WTC11 (cell line): ENCODE data around the gene IRF4. TPM values are rescaled to one million over a fixed set of nuclear protein-coding genes. Genes with fewer than 3 reads are reported as not detected.
A peak's percentile ranks its signal among the peaks of the same experiment; 100 is the strongest.

Source experiments
- ATAC-seq: fragments of 200-7000 bp; cut with Tn5 transposase; 2 replicates; pipeline ENCODE4 v1.10.0; 2021; ENCODE audit warnings: mild to moderate bottlenecking, moderate library complexity
- CTCF ChIA-PET: fragments of 300-600 bp; sonication (Branson Sonifier 250); formaldehyde crosslinking; loops from one replicate; lab custom pipeline; 2021; ENCODE audit warnings: antibody characterized with exemption; lab: Charles Lee
- POLR2A ChIA-PET: fragments of 350-600 bp; sonication (Branson Sonifier 250); formaldehyde crosslinking; loops from one replicate; lab custom pipeline; 2021; ENCODE audit warnings: antibody characterized with exemption; lab: Charles Lee
- DNase-seq: peaks from one replicate; pipeline ENCODE4 v3.0.0; 2021; ENCODE audit warnings: low spot score
- H3K27ac Mint-ChIP-seq: 2 replicates; pipeline ENCODE4 v1.8.0; 2021; ENCODE audit warnings: mixed read lengths
- H3K27me3 Mint-ChIP-seq: 2 replicates; pipeline ENCODE4 v1.8.0; 2021; ENCODE audit warnings: low read depth, mild to moderate bottlenecking, moderate library complexity, mixed read lengths
- H3K36me3 Mint-ChIP-seq: 2 replicates; pipeline ENCODE4 v1.8.0; 2021; ENCODE audit warnings: mixed read lengths
- H3K4me1 Mint-ChIP-seq: 2 replicates; pipeline ENCODE4 v1.8.0; 2022; ENCODE audit warnings: mixed read lengths
- H3K4me3 Mint-ChIP-seq: 2 replicates; pipeline ENCODE4 v1.8.0; 2021; ENCODE audit warnings: mild to moderate bottlenecking, moderate library complexity, mixed read lengths
- H3K9me3 Mint-ChIP-seq: 2 replicates; pipeline ENCODE4 v1.8.0; 2021; ENCODE audit warnings: mixed read lengths
- FOXK1 ChIP-seq: sonication (generic); formaldehyde crosslinking; IDR thresholded peaks from 2 replicates; pipeline ENCODE4 v1.8.0; 2022; ENCODE audit warnings: mild to moderate bottlenecking, moderate library complexity, missing genetic modification reagents
- GTF2I ChIP-seq: fragments of 250-450 bp; sonication (Bioruptor Pico); conservative IDR thresholded peaks from 2 replicates; pipeline ENCODE4 v1.4.0; 2021; ENCODE audit warnings: mild to moderate bottlenecking
- JAZF1 ChIP-seq: fragments of 250-450 bp; sonication (Bioruptor Pico); IDR thresholded peaks from 2 replicates; pipeline ENCODE4 v1.9.0; 2021; ENCODE audit warnings: moderate library complexity, mild to moderate bottlenecking, inconsistent platforms
- JUN ChIP-seq: sonication (generic); formaldehyde crosslinking; IDR thresholded peaks from 2 replicates; pipeline ENCODE4 v1.8.0; 2023; ENCODE audit warnings: mild to moderate bottlenecking, missing genetic modification reagents
- MLX ChIP-seq: sonication (generic); formaldehyde crosslinking; IDR thresholded peaks from 2 replicates; pipeline ENCODE4 v1.8.1; 2023; ENCODE audit warnings: mild to moderate bottlenecking, missing genetic modification reagents, moderate library complexity
- MYBL2 ChIP-seq: sonication (generic); formaldehyde crosslinking; IDR thresholded peaks from 2 replicates; pipeline ENCODE4 v1.8.1; 2023; ENCODE audit warnings: mild to moderate bottlenecking, moderate library complexity, missing genetic modification reagents
- NFATC4 ChIP-seq: fragments of 250-450 bp; sonication (Bioruptor Pico); IDR thresholded peaks from 2 replicates; pipeline ENCODE4 v1.9.0; 2021; ENCODE audit warnings: mild to moderate bottlenecking
- PRDM15 ChIP-seq: sonication (generic); formaldehyde crosslinking; IDR thresholded peaks from 2 replicates; pipeline ENCODE4 v1.8.0; 2022; ENCODE audit warnings: missing genetic modification reagents
- PREB ChIP-seq: sonication (generic); formaldehyde crosslinking; IDR thresholded peaks from 2 replicates; pipeline ENCODE4 v1.8.1; 2022; ENCODE audit warnings: mild to moderate bottlenecking, missing genetic modification reagents, moderate library complexity, borderline replicate concordance
- SMAD4 ChIP-seq: sonication (generic); formaldehyde crosslinking; IDR thresholded peaks from 2 replicates; pipeline ENCODE4 v1.8.0; 2022; ENCODE audit warnings: mild to moderate bottlenecking, missing genetic modification reagents
- SOX15 ChIP-seq: fragments of 250-450 bp; sonication (Bioruptor Pico); IDR thresholded peaks from 2 replicates; pipeline ENCODE4 v1.9.0; 2021; ENCODE audit warnings: mild to moderate bottlenecking
- TEAD4 ChIP-seq: sonication (generic); formaldehyde crosslinking; IDR thresholded peaks from 2 replicates; pipeline ENCODE4 v1.8.0; 2022; ENCODE audit warnings: mild to moderate bottlenecking, missing genetic modification reagents
- ZNF317 ChIP-seq: sonication (generic); formaldehyde crosslinking; IDR thresholded peaks from 2 replicates; pipeline ENCODE4 v1.8.1; 2023; ENCODE audit warnings: low read depth, mild to moderate bottlenecking, moderate library complexity, missing genetic modification reagents, borderline replicate concordance
- total RNA-seq: library from RNA; stranded (reverse); gene quantifications from 3 replicates; pipeline ENCODE4 v1.2.3, GENCODE V29; 2021
- TF ChIP-seq, protein P1 (sequence below): fragments of 250-450 bp; sonication (Bioruptor Pico); IDR thresholded peaks from 2 replicates; pipeline ENCODE4 v1.9.0; 2021; ENCODE audit warnings: mild to moderate bottlenecking
- TF ChIP-seq, protein P2 (sequence below): fragments of 250-450 bp; sonication (Bioruptor Pico); IDR thresholded peaks from 2 replicates; pipeline ENCODE4 v2.1.2; 2022; ENCODE audit warnings: mild to moderate bottlenecking, moderate library complexity
- TF ChIP-seq, protein P3 (sequence below): sonication (generic); formaldehyde crosslinking; IDR thresholded peaks from 2 replicates; pipeline ENCODE4 v1.8.1; 2023; ENCODE audit warnings: mild to moderate bottlenecking, missing genetic modification reagents, moderate library complexity
- TF ChIP-seq, protein P4 (sequence below): sonication (generic); formaldehyde crosslinking; IDR thresholded peaks from 2 replicates; pipeline ENCODE4 v1.8.1; 2022; ENCODE audit warnings: missing genetic modification reagents, borderline replicate concordance

Gene IRF4
- total RNA-seq, 1 experiment from 2014 or later, result 1.6 TPM

GRCh38 chr6:360349-360748 is 31.2 kb upstream of the IRF4 start (continued):
- TF ChIP-seq NFATC4 (CRISPR knock-in tag) (no peak), ZNF317 (CRISPR knock-in tag) (no peak), FOXK1 (CRISPR knock-in tag) (no peak), SMAD4 (no peak)
- TF ChIP-seq, protein P1, sequence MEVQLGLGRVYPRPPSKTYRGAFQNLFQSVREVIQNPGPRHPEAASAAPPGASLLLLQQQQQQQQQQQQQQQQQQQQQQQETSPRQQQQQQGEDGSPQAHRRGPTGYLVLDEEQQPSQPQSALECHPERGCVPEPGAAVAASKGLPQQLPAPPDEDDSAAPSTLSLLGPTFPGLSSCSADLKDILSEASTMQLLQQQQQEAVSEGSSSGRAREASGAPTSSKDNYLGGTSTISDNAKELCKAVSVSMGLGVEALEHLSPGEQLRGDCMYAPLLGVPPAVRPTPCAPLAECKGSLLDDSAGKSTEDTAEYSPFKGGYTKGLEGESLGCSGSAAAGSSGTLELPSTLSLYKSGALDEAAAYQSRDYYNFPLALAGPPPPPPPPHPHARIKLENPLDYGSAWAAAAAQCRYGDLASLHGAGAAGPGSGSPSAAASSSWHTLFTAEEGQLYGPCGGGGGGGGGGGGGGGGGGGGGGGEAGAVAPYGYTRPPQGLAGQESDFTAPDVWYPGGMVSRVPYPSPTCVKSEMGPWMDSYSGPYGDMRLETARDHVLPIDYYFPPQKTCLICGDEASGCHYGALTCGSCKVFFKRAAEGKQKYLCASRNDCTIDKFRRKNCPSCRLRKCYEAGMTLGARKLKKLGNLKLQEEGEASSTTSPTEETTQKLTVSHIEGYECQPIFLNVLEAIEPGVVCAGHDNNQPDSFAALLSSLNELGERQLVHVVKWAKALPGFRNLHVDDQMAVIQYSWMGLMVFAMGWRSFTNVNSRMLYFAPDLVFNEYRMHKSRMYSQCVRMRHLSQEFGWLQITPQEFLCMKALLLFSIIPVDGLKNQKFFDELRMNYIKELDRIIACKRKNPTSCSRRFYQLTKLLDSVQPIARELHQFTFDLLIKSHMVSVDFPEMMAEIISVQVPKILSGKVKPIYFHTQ (CRISPR knock-in tag), result no peak

DNA sequence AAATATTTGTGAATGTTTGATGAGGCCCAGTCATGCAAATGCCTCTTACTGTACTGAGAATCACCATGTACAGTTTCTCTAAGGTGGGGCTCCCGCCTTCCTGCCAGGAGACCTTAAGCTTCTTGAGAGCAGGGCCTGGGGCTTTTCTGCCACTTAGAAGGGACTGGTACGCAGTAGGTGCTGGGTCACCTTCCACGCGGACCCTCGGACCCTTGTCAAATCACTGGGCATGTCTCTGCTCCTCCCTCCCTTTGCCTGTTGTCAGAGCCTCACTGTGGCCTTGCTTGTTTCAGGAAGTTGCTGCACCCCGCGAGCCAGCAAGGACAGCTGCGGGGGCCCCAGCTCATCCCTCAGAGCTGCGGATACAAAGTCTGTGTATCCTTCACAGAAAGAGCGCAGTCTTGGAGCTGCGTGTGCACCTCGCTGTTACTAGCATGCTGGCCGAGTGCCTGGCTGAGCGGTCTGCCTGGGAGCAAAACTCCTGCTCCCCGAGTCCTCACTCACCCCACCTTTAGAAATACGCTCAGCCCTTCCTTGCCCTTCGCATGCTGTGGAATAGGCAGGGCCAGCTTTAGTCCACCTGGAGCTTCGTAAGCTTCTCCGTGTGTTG is 30.7 kb upstream of the IRF4 start:
- peaks cover 75% of the 10 kb centered on the region for H3K36me3 Mint-ChIP-seq
- DNase-seq, result no peak
- TF ChIP-seq, protein P2, sequence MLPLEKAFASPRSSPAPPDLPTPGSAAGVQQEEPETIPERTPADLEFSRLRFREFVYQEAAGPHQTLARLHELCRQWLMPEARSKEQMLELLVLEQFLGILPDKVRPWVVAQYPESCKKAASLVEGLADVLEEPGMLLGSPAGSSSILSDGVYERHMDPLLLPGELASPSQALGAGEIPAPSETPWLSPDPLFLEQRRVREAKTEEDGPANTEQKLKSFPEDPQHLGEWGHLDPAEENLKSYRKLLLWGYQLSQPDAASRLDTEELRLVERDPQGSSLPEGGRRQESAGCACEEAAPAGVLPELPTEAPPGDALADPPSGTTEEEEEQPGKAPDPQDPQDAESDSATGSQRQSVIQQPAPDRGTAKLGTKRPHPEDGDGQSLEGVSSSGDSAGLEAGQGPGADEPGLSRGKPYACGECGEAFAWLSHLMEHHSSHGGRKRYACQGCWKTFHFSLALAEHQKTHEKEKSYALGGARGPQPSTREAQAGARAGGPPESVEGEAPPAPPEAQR (CRISPR knock-in tag), result no peak
- TF ChIP-seq SOX15 (CRISPR knock-in tag) (no peak), JAZF1 (CRISPR knock-in tag) (no peak), PREB (CRISPR knock-in tag) (0 out of 2 replicates have a peak, but pooled peaks have one; percentile 35)
- TF ChIP-seq, protein P3, sequence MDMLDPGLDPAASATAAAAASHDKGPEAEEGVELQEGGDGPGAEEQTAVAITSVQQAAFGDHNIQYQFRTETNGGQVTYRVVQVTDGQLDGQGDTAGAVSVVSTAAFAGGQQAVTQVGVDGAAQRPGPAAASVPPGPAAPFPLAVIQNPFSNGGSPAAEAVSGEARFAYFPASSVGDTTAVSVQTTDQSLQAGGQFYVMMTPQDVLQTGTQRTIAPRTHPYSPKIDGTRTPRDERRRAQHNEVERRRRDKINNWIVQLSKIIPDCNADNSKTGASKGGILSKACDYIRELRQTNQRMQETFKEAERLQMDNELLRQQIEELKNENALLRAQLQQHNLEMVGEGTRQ, result no peak
- TF ChIP-seq, all 79 proteins: peak for 1
- CTCF ChIA-PET, result interaction anchor here (1.1 to 1.6 kb wide), 4 partner anchors 9 to 172 kb away, joined by 4 to 8 read pairs (median 4); no protein-coding TSS in a partner anchor
- no peak for ATAC-seq
- Mint-ChIP-seq H3K4me3 (no peak overlapping the region), H3K27ac (no peak overlapping the region), H3K9me3 (peaks cover 77% of the 10 kb centered on the region), H3K4me1 (no peaks in the 10 kb centered on the region), H3K27me3 (peaks cover 20% of the 10 kb centered on the region)
- POLR2A ChIA-PET, result no interaction called here

GRCh38 chr6:361411-362132 is 30.0 kb upstream of the IRF4 start:
- Mint-ChIP-seq H3K4me1 (no peaks in the 10 kb centered on the region), H3K4me3 (no peak overlapping the region), H3K36me3 (peaks cover 77% of the 10 kb centered on the region), H3K27me3 (peaks cover 20% of the 10 kb centered on the region), H3K9me3 (peaks cover 81% of the 10 kb centered on the region), H3K27ac (no peak overlapping the region)
- no peak for DNase-seq
- ChIA-PET POLR2A (no interaction called here), CTCF (interaction anchor here (0.8 to 1.6 kb wide), 5 partner anchors 10 to 173 kb away, joined by 3 to 5 read pairs (median 4); no protein-coding TSS in a partner anchor)
- ATAC-seq, result no peak
- TF ChIP-seq, protein P4, sequence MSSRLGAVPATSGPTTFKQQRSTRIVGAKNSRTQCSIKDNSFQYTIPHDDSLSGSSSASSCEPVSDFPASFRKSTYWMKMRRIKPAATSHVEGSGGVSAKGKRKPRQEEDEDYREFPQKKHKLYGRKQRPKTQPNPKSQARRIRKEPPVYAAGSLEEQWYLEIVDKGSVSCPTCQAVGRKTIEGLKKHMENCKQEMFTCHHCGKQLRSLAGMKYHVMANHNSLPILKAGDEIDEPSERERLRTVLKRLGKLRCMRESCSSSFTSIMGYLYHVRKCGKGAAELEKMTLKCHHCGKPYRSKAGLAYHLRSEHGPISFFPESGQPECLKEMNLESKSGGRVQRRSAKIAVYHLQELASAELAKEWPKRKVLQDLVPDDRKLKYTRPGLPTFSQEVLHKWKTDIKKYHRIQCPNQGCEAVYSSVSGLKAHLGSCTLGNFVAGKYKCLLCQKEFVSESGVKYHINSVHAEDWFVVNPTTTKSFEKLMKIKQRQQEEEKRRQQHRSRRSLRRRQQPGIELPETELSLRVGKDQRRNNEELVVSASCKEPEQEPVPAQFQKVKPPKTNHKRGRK (CRISPR knock-in tag), result no peak
- TF ChIP-seq TEAD4 (no peak), JUN (CRISPR knock-in tag) (no peak), MYBL2 (CRISPR knock-in tag) (no peak), MLX (CRISPR knock-in tag) (no peak), PRDM15 (no peak), GTF2I (CRISPR knock-in tag) (no peak)
